GM18508 (cell line): ENCODE results near the gene HOXD12.

Experiments
- ATAC-seq: cut with Tn5 transposase; IDR thresholded peaks from one replicate; pipeline ENCODE4 v1.9.1; 2021; ENCODE audit warnings: moderate number of reproducible peaks; ENCODE audit not compliant: insufficient read depth, unreplicated experiment

Gene HOXD12

GRCh38 chr2:176130147-176130956 is 30.8 kb downstream of the HOXD12 start:
- no peak for ATAC-seq

- ATAC-seq = no peak
Observed at GRCh38 chr2:176130957-176131847, 31.6 kb downstream of the HOXD12 start.

- ATAC-seq = no peak
Observed at GRCh38 chr2:176131848-176132158, 32.2 kb downstream of the HOXD12 start.

- no peak for ATAC-seq
Observed at GRCh38 chr2:176132205-176133171, 32.9 kb downstream of the HOXD12 start.

- ATAC-seq = no peak
Observed at GRCh38 chr2:176133389-176133788, 33.8 kb downstream of the HOXD12 start.

- no peak for ATAC-seq
Observed at GRCh38 chr2:176134035-176134434, 34.4 kb downstream of the HOXD12 start.

- no peak for ATAC-seq
Observed at GRCh38 chr2:176135035-176135440, 35.4 kb downstream of the HOXD12 start.

GRCh38 chr2:176136374-176137251 is 37.0 kb downstream of the HOXD12 start:
- ATAC-seq = no peak

- no peak for ATAC-seq
Observed at GRCh38 chr2:176137252-176137580, 37.6 kb downstream of the HOXD12 start.

- no peak for ATAC-seq
Observed at GRCh38 chr2:176137906-176138305, 38.3 kb downstream of the HOXD12 start.

GRCh38 chr2:176138526-176138922 is 38.9 kb downstream of the HOXD12 start:
- no peak for ATAC-seq

- ATAC-seq = no peak
Observed at GRCh38 chr2:176138923-176139660, 39.5 kb downstream of the HOXD12 start.

- no peak for ATAC-seq
Observed at GRCh38 chr2:176139661-176140512, 40.3 kb downstream of the HOXD12 start.

GRCh38 chr2:176140513-176141317 is 41.1 kb downstream of the HOXD12 start:
- ATAC-seq = peak; percentile 72

- ATAC-seq = no peak
Observed at GRCh38 chr2:176142281-176142680, 42.7 kb downstream of the HOXD12 start.

- no peak for ATAC-seq
Observed at GRCh38 chr2:176145085-176145969, 45.7 kb downstream of the HOXD12 start.
